K562 (cell line): Measurements from ENCODE around the gene TBPL2.

ENCODE experiments used
- CHCHD3 ChIP-seq: fragments of 250-450 bp; sonication (Bioruptor Pico); IDR thresholded peaks from 2 replicates; pipeline ENCODE4 v2.1.2; 2022; ENCODE audit warnings: mild to moderate bottlenecking
- DPF2 ChIP-seq: fragments of 450-650 bp; IDR thresholded peaks from 2 replicates; pipeline ENCODE4 v1.6.1; 2016
- FOXK2 ChIP-seq, 2 experiments: fragments of 450-650 bp; IDR thresholded peaks in 1 of 2; conservative IDR thresholded peaks in 1 of 2; 2 replicates each; pipeline ENCODE4 v1.6.1; 2016; ENCODE audit warnings: low read depth in 2 of 2, mild to moderate bottlenecking in 1 of 2
- NUFIP1 ChIP-seq: fragments of 450-650 bp; IDR thresholded peaks from 2 replicates; pipeline ENCODE4 v1.6.1; 2018; ENCODE audit not compliant: partially characterized antibody
- SIN3A ChIP-seq, 2 experiments: fragments of 150-350 bp in 1 of 2; IDR thresholded peaks; 2 replicates each; pipeline ENCODE4 v1.6.1; 2011 to 2016; ENCODE audit warnings: borderline replicate concordance in 2 of 2, low read depth in 2 of 2, low read length in 2 of 2, mild to moderate bottlenecking in 2 of 2, moderate library complexity in 2 of 2; ENCODE audit not compliant: control insufficient read depth in 1 of 2
- ZNF609 ChIP-seq: sonication (generic); formaldehyde crosslinking; IDR thresholded peaks from 2 replicates; pipeline ENCODE4 v1.8.1; 2023; ENCODE audit warnings: missing genetic modification reagents, mild to moderate bottlenecking, borderline replicate concordance

GRCh38 chr14:55366271-55366670, 74.1 kb downstream of the TBPL2 start:
- TF ChIP-seq ZNF609 (CRISPR knock-in tag) (no peak), DPF2 (no peak), FOXK2 (conservative IDR thresholded peaks at IDR 0.05 in 1 of 2, IDR thresholded peaks at IDR 0.05 in 1 of 2; ENCODE audit: low read depth in 2 of 2) (no peak), NUFIP1 (no peak), CHCHD3 (CRISPR knock-in tag) (no peak), SIN3A (IDR thresholded peaks at IDR 0.05; ENCODE audit: borderline replicate concordance in 2 of 2, control insufficient read depth in 1 of 2, low read depth in 2 of 2, low read length in 2 of 2) (no peak)
